Body of pancreas (tissue), 4 donors: ENCODE data around the gene NGF.

Source experiments
- CTCF ChIP-seq, 7 experiments: fragments of 450-650 bp in 4 of 7; fragments of 200-600 bp in 3 of 7; sonication (generic) in 3 of 7; IDR thresholded peaks; one replicate each; pipeline ENCODE4 v1.5.1; 2016 to 2019; ENCODE audit warnings: antibody characterized with exemption in 7 of 7
- POLR2A ChIP-seq, 3 donors: fragments of 450-650 bp; IDR thresholded peaks; one replicate each; pipeline ENCODE4 v1.6.1; 2016; ENCODE audit warnings: antibody characterized with exemption in 3 of 3, mild to moderate bottlenecking in 2 of 3

- TF ChIP-seq CTCF (IDR thresholded peaks at IDR 0.05) (no peak), POLR2A (IDR thresholded peaks at IDR 0.05) (no peak)
Measured at GRCh38 chr1:115295904-115296696, 41.9 kb downstream of the NGF start.
